Smooth muscle cell (in vitro differentiated cells): ENCODE measurements around the gene SMC1B. TPM values are rescaled to one million over a fixed set of nuclear protein-coding genes. Genes with fewer than 3 reads are reported as not detected.

Source experiments
- DNase-seq: peaks from one replicate; lab custom pipeline; 2025; ENCODE audit not compliant: unreplicated experiment; lab: John Stamatoyannopoulos, UW
- H2AFZ ChIP-seq: fragments of 200-600 bp; sonication (generic); 2 replicates; pipeline ENCODE4 v1.6.0; 2016; ENCODE audit warnings: antibody characterized with exemption, low read depth, mild to moderate bottlenecking
- H3F3A ChIP-seq: fragments of 200-600 bp; sonication (generic); 2 replicates; pipeline ENCODE4 v1.6.0; 2017; ENCODE audit warnings: antibody characterized with exemption, low read depth
- H3K27ac ChIP-seq: fragments of 200-600 bp; sonication (generic); 2 replicates; pipeline ENCODE4 v1.5.1; 2016; ENCODE audit warnings: low read depth, mild to moderate bottlenecking
- H3K27me3 ChIP-seq: fragments of 200-600 bp; sonication (generic); 2 replicates; pipeline ENCODE4 v1.6.1; 2016; ENCODE audit warnings: low read depth, mild to moderate bottlenecking
- H3K36me3 ChIP-seq: fragments of 200-600 bp; sonication (generic); 2 replicates; pipeline ENCODE4 v1.5.1; 2016; ENCODE audit warnings: low read depth
- H3K4me1 ChIP-seq: fragments of 200-600 bp; sonication (generic); 2 replicates; pipeline ENCODE4 v1.5.1; 2016; ENCODE audit warnings: low read depth
- H3K4me2 ChIP-seq: fragments of 200-600 bp; sonication (generic); 2 replicates; pipeline ENCODE4 v1.6.0; 2016; ENCODE audit warnings: mild to moderate bottlenecking
- H3K4me3 ChIP-seq: fragments of 200-600 bp; sonication (generic); 2 replicates; pipeline ENCODE4 v1.5.1; 2016; ENCODE audit warnings: mild to moderate bottlenecking
- H3K79me2 ChIP-seq: fragments of 200-600 bp; sonication (generic); 2 replicates; pipeline ENCODE4 v1.6.0; 2016; ENCODE audit warnings: low read depth, mild to moderate bottlenecking
- H3K9ac ChIP-seq: fragments of 200-600 bp; sonication (generic); 2 replicates; pipeline ENCODE4 v1.6.0; 2016; ENCODE audit warnings: low read depth
- H3K9me3 ChIP-seq: fragments of 200-600 bp; sonication (generic); replicated peaks from 2 replicates; pipeline ENCODE4 v1.5.1; 2016; ENCODE audit warnings: low read depth
- H4K20me1 ChIP-seq: fragments of 200-600 bp; sonication (generic); 2 replicates; pipeline ENCODE4 v1.6.0; 2016; ENCODE audit warnings: low read depth
- WGBS: methylation state at CpG from one replicate; pipeline ENCODE4 v1.1.7; 2016; ENCODE audit warnings: low lambda C conversion rate; 5-methylcytosine and 5-hydroxymethylcytosine counted together
- polyA plus RNA-seq: library from polyadenylated mRNA; unstranded; fragments of >200 nt; fragmentation: Nextera tagmentation; extraction: Ambion mirVana; gene quantifications from 2 replicates; pipeline ENCODE4 v1.2.1, GENCODE V29; 2016
- total RNA-seq: library from RNA; depleted of rRNA; stranded (reverse); fragments of >200 nt; gene quantifications from 2 replicates; pipeline ENCODE4 v1.2.3, GENCODE V29; 2014
- TF ChIP-seq, protein P1 (sequence below): fragments of 200-600 bp; sonication (generic); IDR thresholded peaks from 2 replicates; pipeline ENCODE4 v1.5.1; 2017; ENCODE audit warnings: borderline replicate concordance, mild to moderate bottlenecking, antibody characterized with exemption; ENCODE audit not compliant: insufficient read depth, poor library complexity, severe bottlenecking

Gene SMC1B
- total and polyA plus RNA-seq, 2 experiments from 2014 or later, result 0.06 TPM; not detected in 1

DNA sequence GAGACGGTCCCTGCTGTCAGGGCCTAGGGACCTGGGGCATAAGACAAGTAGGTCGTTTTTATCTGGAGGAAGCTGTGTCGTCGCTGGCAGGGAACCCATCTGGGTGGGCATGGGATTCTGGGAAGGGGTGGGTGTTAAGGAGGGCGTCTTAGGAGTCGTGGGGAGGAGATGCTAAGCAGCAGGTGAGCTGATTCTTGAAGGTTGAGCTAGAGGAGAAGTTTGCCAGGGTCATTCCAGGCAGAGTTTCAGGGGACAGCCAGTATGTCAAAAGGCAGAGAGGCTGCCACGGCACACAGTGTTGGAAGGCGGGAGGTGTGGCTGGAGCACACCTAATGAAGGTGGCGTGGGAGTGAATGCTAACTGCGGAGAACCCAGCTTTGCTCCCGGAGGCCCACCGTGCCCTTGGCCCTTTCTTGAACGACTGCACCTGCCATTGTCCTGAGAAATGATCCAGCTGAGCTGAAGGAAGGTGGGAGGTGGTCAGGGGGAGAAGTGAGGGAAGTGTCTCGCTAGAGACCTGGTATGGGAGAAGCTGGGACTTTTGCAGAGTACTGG lies 102.3 kb downstream of the SMC1B start:
- Histone ChIP-seq H3K4me1 (peaks cover 24% of the 10 kb centered on the region), H3K9ac (peak overlapping the region; percentile 87), H3K27me3 (no peaks in the 10 kb centered on the region), H3K9me3 (no peaks in the 10 kb centered on the region), H3K4me2 (peak overlapping the region; percentile 100), H3K27ac (no peak overlapping the region), H2AFZ (no peak overlapping the region), H4K20me1 (peaks cover 10% of the 10 kb centered on the region), H3K4me3 (peak overlapping the region; percentile 91), H3K79me2 (peaks cover 55% of the 10 kb centered on the region), H3K36me3 (no peaks in the 10 kb centered on the region), H3F3A (no peaks in the 10 kb centered on the region)
- 56% methylated on average over 14 of the region's 14 CpGs for WGBS
- TF ChIP-seq, protein P1, sequence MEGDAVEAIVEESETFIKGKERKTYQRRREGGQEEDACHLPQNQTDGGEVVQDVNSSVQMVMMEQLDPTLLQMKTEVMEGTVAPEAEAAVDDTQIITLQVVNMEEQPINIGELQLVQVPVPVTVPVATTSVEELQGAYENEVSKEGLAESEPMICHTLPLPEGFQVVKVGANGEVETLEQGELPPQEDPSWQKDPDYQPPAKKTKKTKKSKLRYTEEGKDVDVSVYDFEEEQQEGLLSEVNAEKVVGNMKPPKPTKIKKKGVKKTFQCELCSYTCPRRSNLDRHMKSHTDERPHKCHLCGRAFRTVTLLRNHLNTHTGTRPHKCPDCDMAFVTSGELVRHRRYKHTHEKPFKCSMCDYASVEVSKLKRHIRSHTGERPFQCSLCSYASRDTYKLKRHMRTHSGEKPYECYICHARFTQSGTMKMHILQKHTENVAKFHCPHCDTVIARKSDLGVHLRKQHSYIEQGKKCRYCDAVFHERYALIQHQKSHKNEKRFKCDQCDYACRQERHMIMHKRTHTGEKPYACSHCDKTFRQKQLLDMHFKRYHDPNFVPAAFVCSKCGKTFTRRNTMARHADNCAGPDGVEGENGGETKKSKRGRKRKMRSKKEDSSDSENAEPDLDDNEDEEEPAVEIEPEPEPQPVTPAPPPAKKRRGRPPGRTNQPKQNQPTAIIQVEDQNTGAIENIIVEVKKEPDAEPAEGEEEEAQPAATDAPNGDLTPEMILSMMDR, result no peak
- DNase-seq, result no peak

DNA sequence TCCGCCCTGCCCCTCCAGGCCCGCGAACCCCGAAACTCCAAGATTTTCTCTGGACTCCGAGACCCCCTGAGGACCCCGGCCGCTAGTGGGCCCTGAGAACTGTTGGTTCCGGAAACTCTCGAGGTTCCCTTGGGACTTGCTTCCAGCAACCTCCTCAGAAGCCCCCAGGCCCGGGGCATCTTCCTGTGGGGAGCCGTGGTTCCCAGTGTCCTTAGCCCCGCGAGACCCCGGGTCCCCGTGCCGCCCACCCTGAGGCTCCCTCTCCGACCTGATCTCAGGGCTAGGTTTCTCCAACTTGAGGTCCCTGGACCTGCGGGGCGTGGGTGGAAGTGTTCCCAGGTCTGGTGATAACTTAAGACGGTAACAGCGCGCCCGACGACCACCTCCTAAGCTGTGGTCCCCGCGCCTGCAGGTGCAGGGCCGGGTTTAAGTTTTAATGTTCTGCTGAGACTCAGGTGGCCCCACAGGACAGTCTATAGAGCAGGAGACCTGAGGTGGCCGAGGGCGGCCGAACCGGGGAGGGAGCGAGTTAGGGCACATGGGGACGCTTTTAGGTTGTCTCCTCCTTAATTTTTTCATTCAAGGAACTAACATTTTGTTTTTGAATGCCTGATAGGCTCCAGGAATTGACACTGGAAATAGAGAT lies 102.9 kb downstream of the SMC1B start:
- TF ChIP-seq, protein P1, result no peak
- H3F3A ChIP-seq, result no peaks in the 10 kb centered on the region
- 7% methylated on average over 28 of the region's 33 CpGs for WGBS

GRCh38 chr22:45309422-45310227 lies 103.8 kb downstream of the SMC1B start, which contains the start of gene FAM118A:
FAM118A (plus strand) TSS chr22:45309934; CDS start chr22:45322380, 12,446 bp downstream.
- Histone ChIP-seq H3K4me2 (peak within 1 kb of the TSS; percentile 100), H3K27ac (peak within 1 kb of the TSS; percentile 1), H3K9ac (peak within 1 kb of the TSS; percentile 87), H3K9me3 (no peaks in the 10 kb centered on the region), H3K27me3 (no peaks in the 10 kb centered on the region), H3K4me3 (peak within 1 kb of the TSS; percentile 91), H3K79me2 (peaks cover 40% of the 10 kb centered on the region), H3K36me3 (no peaks in the 10 kb centered on the region), H4K20me1 (peaks cover 10% of the 10 kb centered on the region), H2AFZ (peak within 1 kb of the TSS; percentile 89), H3F3A (no peaks in the 10 kb centered on the region), H3K4me1 (peaks cover 24% of the 10 kb centered on the region)
- TF ChIP-seq, protein P1, result no peak
- 1% methylated on average over 45 of the region's 95 CpGs for WGBS
- peak; percentile 97 for DNase-seq

More for the DNA sequence above, 102.9 kb downstream of the SMC1B start:
- Histone ChIP-seq H3K27ac (no peak overlapping the region), H4K20me1 (peaks cover 10% of the 10 kb centered on the region), H3K4me3 (peak overlapping the region; percentile 91), H3K9ac (peak overlapping the region; percentile 87), H3K4me2 (peak overlapping the region; percentile 100), H3K4me1 (peaks cover 24% of the 10 kb centered on the region), H3K9me3 (no peaks in the 10 kb centered on the region), H2AFZ (peak overlapping the region; percentile 89), H3K36me3 (no peaks in the 10 kb centered on the region), H3K27me3 (no peaks in the 10 kb centered on the region), H3K79me2 (peaks cover 49% of the 10 kb centered on the region)
- no peak for DNase-seq
